Sigmoid colon (tissue), 4 donors: ENCODE data around the gene TXNRD2.

Experiments
- CTCF ChIP-seq, 4 experiments: fragments of 450-650 bp in 3 of 4; fragments of 200-600 bp in 1 of 4; IDR thresholded peaks; one replicate each; pipeline ENCODE4 v1.5.1; 2016 to 2019; ENCODE audit warnings: antibody characterized with exemption in 4 of 4, mild to moderate bottlenecking in 3 of 4, moderate library complexity in 2 of 4
- POLR2A ChIP-seq, 2 donors: fragments of 450-650 bp; IDR thresholded peaks; one replicate each; pipeline ENCODE4 v1.6.1; 2016; ENCODE audit warnings: antibody characterized with exemption in 2 of 2, mild to moderate bottlenecking in 2 of 2, moderate library complexity in 2 of 2
- POLR2AphosphoS5 ChIP-seq, 4 donors: sonication (generic); formaldehyde crosslinking; IDR thresholded peaks; one replicate each; pipeline ENCODE4 v1.6.1; 2017; ENCODE audit warnings: antibody characterized with exemption in 4 of 4

GRCh38 chr22:19873960-19874306 lies 67.7 kb downstream of the TXNRD2 start:
- TF ChIP-seq POLR2A (IDR thresholded peaks at IDR 0.05) (no peak), CTCF (IDR thresholded peaks at IDR 0.05) (no peak), POLR2AphosphoS5 (IDR thresholded peaks at IDR 0.05) (no peak)
